GM18519 (cell line): ENCODE measurements around the gene RASL12.
A peak's percentile ranks its signal among the peaks of the same experiment; 100 is the strongest.
"Not testable (repeated sequence)": the region's sequence is repeated elsewhere in the genome, so short reads cannot be mapped to it uniquely, and the experiment has no call there.

ENCODE experiments used
- ATAC-seq: cut with Tn5 transposase; IDR thresholded peaks from one replicate; pipeline ENCODE4 v1.9.1; 2021; ENCODE audit warnings: mild to moderate bottlenecking, moderate library complexity; ENCODE audit not compliant: unreplicated experiment, low FRiP score

RASL12 gene

DNA sequence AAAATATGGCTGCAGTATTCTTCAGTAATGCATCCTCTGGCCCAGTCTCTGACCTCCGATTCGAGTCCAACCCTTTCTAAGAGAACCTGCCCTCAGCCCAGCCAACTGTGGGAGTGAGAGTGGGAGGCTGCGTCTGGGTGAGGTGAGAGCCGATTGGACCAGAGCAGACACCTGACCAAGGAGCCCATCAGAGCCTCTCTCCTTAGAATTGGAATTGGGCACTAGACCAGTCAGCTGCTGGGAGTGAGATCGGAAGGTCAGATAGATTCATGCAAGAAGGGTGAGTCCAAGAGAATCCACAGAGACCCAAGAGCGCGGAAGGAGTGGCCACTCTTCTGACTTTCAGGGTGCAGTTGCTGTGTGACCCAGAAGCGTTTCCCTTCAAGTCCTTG, 10.2 kb downstream of the RASL12 start:
- no peak for ATAC-seq

GRCh38 chr15:65056868-65057548, 10.8 kb downstream of the RASL12 start:
- ATAC-seq, result no peak

DNA sequence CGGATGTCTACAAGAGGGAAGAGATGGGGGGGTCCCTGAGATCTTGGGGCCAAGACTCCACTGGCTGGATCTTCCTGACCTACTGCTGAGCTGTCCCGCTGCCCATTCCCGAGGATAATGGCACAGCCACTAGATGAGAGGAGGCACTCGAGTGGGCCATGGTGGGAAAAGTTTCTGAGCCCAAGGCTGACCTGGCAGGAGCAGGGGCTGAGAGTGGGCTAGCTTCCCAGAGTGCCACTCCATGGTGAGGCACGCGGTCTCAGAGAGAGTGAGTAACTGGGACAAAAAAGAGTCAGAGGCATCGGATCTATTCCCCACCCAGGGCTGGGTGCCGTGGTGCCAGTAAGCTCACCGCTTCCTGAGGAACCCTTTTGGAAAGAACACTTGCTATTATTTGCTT, 11.7 kb downstream of the RASL12 start:
- ATAC-seq, result no peak

DNA sequence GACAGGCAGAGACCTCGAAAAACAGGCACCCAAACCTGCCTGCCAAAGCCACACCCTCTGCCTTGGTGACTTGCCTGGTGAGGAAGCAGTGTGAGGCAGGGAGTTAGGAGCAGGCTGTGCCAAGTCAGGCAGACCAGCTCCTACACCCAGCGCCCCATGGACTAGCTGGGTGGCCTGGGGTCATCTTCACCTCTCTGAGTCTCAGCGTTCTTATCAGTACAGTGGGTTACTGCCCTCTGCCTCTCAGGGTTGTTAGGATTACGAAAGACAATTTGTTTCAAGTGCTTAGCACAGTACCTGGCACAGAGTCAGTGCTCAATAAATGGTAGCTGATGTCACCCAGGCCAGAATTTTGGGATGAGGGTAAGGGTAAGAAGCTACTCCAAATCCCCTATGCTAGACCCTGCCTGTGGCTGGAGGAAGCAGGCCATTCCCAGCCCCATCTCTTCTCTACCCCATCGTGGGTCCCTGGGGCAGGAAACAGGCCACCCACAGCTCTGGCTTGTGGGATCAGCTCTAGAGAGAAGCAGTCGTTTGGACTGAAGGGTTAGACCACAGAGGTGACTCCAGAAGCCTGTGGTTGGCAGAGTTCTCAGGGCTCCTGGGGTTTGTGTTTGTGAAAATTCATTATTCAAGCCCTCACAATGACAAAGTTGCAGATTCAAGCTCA, 12.5 kb downstream of the RASL12 start:
- no peak for ATAC-seq

- ATAC-seq, result no peak
Observed at GRCh38 chr15:65054333-65055200, 13.2 kb downstream of the RASL12 start.

DNA sequence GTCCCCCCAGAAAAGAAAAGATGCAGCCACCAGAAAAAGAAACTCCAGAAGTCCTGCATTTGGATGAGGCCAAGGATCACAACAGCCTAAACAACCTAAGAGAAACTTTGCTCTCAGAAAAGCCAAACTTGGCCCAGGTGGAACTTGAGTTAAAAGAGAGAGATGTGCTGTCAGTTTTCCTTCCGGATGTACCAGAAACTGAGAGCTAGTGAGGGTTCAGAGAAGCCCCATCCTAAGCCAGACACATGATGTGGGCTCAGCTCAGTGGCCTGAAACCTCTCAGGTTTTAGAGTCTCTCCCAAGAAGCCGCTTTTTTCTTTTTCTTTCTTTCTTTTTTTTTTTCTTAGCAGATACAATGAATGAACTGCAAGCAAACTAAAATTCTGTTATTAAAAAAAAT, 14.8 kb downstream of the RASL12 start:
- ATAC-seq, result no peak

GRCh38 chr15:65051266-65051665, 16.5 kb downstream of the RASL12 start:
- no peak for ATAC-seq

GRCh38 chr15:65050270-65050669, 17.5 kb downstream of the RASL12 start:
- ATAC-seq, result no peak

GRCh38 chr15:65049418-65049840, 18.4 kb downstream of the RASL12 start:
- ATAC-seq, result peak; percentile 47

DNA sequence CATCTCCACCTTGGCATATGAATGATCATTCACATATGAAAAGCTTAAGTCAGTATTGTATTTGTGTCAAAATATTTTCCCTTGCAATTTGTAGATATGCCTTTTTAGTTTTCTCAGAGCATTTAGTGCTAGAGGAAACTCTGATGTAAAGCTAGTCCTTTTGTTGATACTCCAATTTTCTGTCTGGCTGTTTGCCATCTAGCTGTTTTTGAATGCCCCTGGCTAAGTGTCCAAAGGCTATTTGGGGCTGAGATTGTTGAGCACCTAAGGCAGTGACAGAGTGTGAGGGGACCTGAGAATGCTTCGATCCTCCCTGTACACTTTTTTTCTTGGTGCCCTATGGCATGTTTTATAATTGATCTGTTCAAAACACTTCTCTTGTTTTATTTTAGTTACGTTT, 19.6 kb downstream of the RASL12 start:
- no peak for ATAC-seq

GRCh38 chr15:65044724-65045481, 22.9 kb downstream of the RASL12 start, which contains the start of gene SLC51B:
SLC51B (plus strand) TSS chr15:65045387; CDS start chr15:65050005, 4,618 bp downstream.
- ATAC-seq, result no peak

GRCh38 chr15:65044218-65044617, 23.6 kb downstream of the RASL12 start:
- not testable (repeated sequence) for ATAC-seq

DNA sequence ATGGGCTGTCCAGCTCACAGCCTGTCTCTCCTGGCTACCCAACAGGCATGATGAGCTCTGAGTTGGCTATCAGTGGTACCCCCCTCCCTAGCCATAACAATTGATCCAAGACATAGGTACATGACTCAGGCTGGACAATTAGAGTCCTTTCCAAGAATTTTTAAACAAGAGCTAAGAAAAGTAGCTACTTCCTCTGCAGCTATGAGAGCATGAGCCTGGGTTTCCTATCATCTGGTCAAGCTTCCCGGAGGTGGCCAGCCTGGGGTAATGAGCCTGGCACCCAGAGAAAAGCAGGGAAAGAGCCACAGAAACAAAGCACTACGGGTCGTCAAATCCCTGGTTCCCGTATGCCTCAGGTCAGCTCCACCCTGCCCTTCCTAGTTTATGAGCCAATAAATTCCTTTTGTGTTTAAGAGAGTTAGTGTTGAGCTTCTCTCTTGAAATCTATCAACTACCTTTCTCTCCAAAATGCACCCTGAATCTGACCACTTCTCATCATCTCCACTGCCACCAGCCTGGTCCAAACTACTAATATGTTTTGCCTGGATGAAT, 24.9 kb downstream of the RASL12 start:
- ATAC-seq, result no peak

DNA sequence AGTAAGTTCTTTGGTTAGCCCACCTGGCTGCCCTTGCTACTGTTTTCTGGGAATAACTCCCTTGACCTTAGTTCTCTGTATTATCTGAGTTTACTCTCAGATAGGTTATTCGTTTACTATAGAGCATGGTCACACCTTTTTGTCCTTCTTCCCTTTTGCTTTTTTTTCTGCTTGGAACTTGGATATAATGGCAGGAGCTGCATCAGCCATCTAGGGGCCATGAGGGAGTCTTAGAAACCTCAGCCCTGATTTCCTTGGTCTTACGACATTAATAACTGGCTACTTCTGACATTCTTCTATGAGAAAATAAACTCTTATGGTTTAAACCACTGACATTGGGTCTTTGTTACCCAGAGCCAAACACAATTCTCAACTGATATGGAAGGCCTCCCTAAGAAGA, 26.0 kb downstream of the RASL12 start:
- no peak for ATAC-seq

DNA sequence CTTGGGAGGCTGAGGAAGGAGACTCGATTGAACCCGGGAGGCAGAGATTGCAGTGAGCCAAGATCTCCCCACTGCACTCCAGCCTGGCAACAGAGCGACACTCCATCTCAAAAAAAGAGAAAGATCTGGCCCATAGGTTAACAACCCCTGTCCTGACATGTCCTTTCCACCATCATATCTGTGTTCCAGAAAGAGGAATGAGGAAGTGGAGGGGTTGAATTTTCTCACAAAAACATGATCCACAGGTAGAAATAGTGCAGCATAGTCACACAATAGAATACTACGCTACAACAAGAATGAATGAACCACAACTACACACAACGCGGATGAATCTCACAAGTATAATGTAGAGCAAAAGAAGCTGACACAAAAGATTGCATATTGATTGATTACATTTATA, 27.3 kb downstream of the RASL12 start:
- no peak for ATAC-seq

DNA sequence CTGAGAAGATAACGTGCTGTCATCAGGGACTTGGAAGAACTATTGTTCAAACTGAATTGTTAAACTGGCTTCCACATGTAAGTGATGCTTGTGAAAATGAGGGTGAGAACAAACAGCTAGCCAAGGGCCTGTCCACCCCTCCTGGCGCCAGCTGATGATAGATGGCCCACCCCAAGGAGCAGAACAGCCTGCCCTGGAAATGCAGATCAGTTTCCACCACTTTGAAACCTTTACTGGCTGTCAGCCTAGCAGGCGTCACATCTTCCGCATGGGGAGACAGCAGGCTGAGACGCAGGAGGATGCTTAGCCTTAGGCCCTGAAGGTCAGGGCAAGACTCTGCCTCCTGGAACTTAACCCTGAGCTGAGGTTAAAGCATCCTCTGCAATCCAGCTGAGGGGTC, 29.0 kb downstream of the RASL12 start:
- ATAC-seq, result no peak

DNA sequence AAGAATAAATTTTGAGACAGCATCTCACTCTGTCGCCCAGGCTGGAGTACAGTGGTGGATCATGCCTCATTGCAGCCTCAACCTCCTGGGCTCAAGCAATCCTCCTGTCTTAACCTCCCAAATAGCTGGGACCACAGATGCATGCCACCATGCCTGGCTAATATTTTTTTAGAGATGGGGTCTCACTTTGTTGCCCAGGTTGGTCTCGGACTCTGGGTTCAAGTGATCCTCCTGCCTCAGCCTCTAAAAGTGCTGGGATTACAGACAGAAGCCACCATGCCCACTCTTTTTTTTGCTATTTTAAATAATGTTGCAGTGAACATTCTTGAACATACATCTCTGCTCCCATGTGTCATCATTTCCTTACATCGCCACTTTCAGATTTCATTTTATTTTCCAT, 29.4 kb downstream of the RASL12 start:
- no peak for ATAC-seq

DNA sequence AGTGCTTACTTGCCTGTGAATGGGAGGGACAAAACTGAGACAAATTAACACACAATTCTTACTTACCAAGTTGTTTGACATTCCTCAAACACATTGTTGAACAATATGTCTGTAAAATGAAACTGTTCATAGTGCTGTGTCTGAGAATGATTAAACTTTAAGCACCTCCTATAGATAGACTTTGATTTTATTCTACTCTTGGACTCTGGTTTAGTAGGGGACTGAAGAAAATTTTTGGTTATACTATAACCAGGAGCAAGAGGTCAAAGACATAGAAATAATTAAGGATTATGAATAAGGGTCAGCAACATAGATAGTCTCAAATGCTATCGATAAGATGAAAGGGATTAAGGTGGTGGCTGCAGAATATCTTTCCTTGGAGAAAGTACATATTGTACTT, 30.5 kb downstream of the RASL12 start:
- ATAC-seq, result no peak

- ATAC-seq, result no peak
Observed at GRCh38 chr15:65034719-65035118, 33.1 kb downstream of the RASL12 start.

GRCh38 chr15:65033659-65034269, 34.0 kb downstream of the RASL12 start:
- ATAC-seq, result no peak
